Measurements from ENCODE around the gene SYT5. TPM values are rescaled to one million over a fixed set of nuclear protein-coding genes. Genes with fewer than 3 reads are reported as not detected.
A peak's percentile ranks its signal among the peaks of the same experiment; 100 is the strongest.

Gene SYT5
- total and polyA plus RNA-seq, 10 of the 15 experiments (the other 5 are each of a cell fraction or from before 2014, with no cell fraction given) = 0.04 to 0.79 (median 0.26) TPM; not detected in 7

GRCh38 chr19:55165952-55166529 is 14.0 kb downstream of the SYT5 start:
- Histone ChIP-seq H3K4me3 (0 out of 2 replicates have a peak overlapping the region, but pooled peaks have one; percentile 34), H3K4me2 (ENCODE audit: control insufficient read depth, insufficient read depth) (0 out of 2 replicates have a peak overlapping the region, but pooled peaks have one; percentile 34), H3K9me3 (replicated peaks; ENCODE audit: control insufficient read depth, insufficient read depth, low read length) (no peaks in the 10 kb centered on the region), H3K9ac (ENCODE audit: control insufficient read depth, insufficient read depth, low read length) (no peak overlapping the region), H3K27ac (ENCODE audit: control insufficient read depth, insufficient read depth) (no peak overlapping the region), H4K20me1 (ENCODE audit: control insufficient read depth, insufficient read depth) (no peaks in the 10 kb centered on the region), H2AFZ (ENCODE audit: control insufficient read depth, low read depth, low read length) (no peak overlapping the region), H3K79me2 (ENCODE audit: control insufficient read depth, insufficient read depth, low read length) (no peaks in the 10 kb centered on the region), H3K36me3 (ENCODE audit: control insufficient read depth in 2 of 2, insufficient read depth in 2 of 2, low read length in 1 of 2) (no peaks in the 10 kb centered on the region), H3K27me3 (replicated peaks in 1 of 2; ENCODE audit: control insufficient read depth in 2 of 2, insufficient read depth in 2 of 2, low read length in 1 of 2) (peaks cover 0 to 3% of the 10 kb centered on the region in 2 experiments; a peak in 1 of 4 replicates), H3K4me1 (ENCODE audit: control insufficient read depth, insufficient read depth, low read length) (no peaks in the 10 kb centered on the region)
- in situ Hi-C loops (cut with MboI) (no loop called here), intact Hi-C loops (cut with micrococcal nuclease; ENCODE audit: unreplicated experiment) (no loop called here)
- DNase-seq (ENCODE audit: low read depth, low spot score) (no peak), ATAC-seq (peak; percentile 73), FAIRE-seq (no peak)
- ChIA-PET POLR2A (no interaction called here), SMC1A (ENCODE audit: uncharacterized antibody, unreplicated experiment) (interaction anchor here (1.0 kb wide), 1 partner anchor 10 kb away, joined by 3 read pairs; no protein-coding TSS in a partner anchor), CTCF (interaction anchor here (0.5 to 1.0 kb wide), 2 partner anchors 10 to 44 kb away, joined by 3 read pairs; no protein-coding TSS in a partner anchor), RAD21 (ENCODE audit: unreplicated experiment) (no interaction called here)
- 17% methylated on average over 31 of the region's 34 CpGs for WGBS (ENCODE audit: insufficient coverage, insufficient replicate concordance, low lambda C conversion rate, missing lambda C conversion rate)
- BruUV-seq (replicated peaks) = no TSS peak
- TF ChIP-seq BRCA1 (IDR thresholded peaks at IDR 0.05; ENCODE audit: low read depth, low read length) (no peak), ZNF24 (IDR thresholded peaks at IDR 0.05) (no peak), IKZF2 (IDR thresholded peaks at IDR 0.05) (no peak), ZSCAN29 (IDR thresholded peaks at IDR 0.05) (no peak), TCF12 (IDR thresholded peaks at IDR 0.05; ENCODE audit: low read depth, low read length) (no peak), HCFC1 (IDR thresholded peaks at IDR 0.05; ENCODE audit: low read length) (peak; percentile 69), DPF2 (IDR thresholded peaks at IDR 0.05) (no peak), SIN3A (IDR thresholded peaks at IDR 0.05; ENCODE audit: low read depth, low read length) (no peak), KDM1A (IDR thresholded peaks at IDR 0.05; ENCODE audit: borderline replicate concordance) (no peak), ETV6 (conservative IDR thresholded peaks at IDR 0.05 in 1 of 2, IDR thresholded peaks at IDR 0.05 in 1 of 2; ENCODE audit: borderline replicate concordance in 1 of 2, low read depth in 1 of 2) (no peak), HDAC2 (IDR thresholded peaks at IDR 0.05) (no peak), POU2F2 (IDR thresholded peaks at IDR 0.05; ENCODE audit: borderline replicate concordance, low read depth, low read length) (no peak), CREB1 (IDR thresholded peaks at IDR 0.05; ENCODE audit: low read depth) (no peak), RBBP5 (conservative IDR thresholded peaks at IDR 0.05) (no peak), RUNX3 (IDR thresholded peaks at IDR 0.05; ENCODE audit: low read length) (no peak), ZBTB33 (IDR thresholded peaks at IDR 0.05) (no peak), USF1 (IDR thresholded peaks at IDR 0.05; ENCODE audit: borderline replicate concordance, extremely low read length, insufficient read depth, low read depth, low read length) (peak; percentile 3), EP300 (IDR thresholded peaks at IDR 0.05; ENCODE audit: borderline replicate concordance in 1 of 2, control insufficient read depth in 1 of 2, low read depth in 2 of 2, low read length in 2 of 2) (no peak), CHD1 (IDR thresholded peaks at IDR 0.05; ENCODE audit: low read depth, low read length) (no peak), E4F1 (IDR thresholded peaks at IDR 0.05; ENCODE audit: borderline replicate concordance, partially characterized antibody) (no peak), SUZ12 (IDR thresholded peaks at IDR 0.05; ENCODE audit: unreplicated experiment) (no peak)
